ENCODE data around the gene GPR26.

DNA sequence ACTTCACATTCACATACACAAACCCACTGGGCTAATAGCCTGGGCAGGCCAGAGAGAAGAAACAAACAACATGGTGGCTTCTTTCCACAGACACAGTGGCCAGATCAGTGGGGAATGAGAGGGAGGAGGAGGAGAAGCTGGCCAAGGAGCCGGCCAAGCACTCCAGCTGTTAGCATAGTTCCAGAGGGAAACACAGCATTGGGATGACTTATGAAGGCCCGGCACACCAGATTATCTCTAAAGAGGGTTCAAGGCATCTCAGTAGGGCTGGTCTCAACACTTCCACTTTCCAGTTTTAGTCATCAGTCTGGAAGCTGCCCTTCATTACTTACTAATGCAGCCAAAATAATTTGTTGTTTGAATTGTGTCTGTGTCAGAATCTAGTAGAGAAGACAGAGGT lies 42.1 kb upstream of the GPR26 start:
- TF ChIP-seq, protein P1, sequence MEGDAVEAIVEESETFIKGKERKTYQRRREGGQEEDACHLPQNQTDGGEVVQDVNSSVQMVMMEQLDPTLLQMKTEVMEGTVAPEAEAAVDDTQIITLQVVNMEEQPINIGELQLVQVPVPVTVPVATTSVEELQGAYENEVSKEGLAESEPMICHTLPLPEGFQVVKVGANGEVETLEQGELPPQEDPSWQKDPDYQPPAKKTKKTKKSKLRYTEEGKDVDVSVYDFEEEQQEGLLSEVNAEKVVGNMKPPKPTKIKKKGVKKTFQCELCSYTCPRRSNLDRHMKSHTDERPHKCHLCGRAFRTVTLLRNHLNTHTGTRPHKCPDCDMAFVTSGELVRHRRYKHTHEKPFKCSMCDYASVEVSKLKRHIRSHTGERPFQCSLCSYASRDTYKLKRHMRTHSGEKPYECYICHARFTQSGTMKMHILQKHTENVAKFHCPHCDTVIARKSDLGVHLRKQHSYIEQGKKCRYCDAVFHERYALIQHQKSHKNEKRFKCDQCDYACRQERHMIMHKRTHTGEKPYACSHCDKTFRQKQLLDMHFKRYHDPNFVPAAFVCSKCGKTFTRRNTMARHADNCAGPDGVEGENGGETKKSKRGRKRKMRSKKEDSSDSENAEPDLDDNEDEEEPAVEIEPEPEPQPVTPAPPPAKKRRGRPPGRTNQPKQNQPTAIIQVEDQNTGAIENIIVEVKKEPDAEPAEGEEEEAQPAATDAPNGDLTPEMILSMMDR (IDR thresholded peaks at IDR 0.05), result no peak
- no peak for TF ChIP-seq POLR2A (IDR thresholded peaks at IDR 0.05)

Data from suprapubic skin (tissue), 3 donors.